IPS-NIHi7 (cell line): Measurements from ENCODE around the gene SOWAHA.
"Not testable (repeated sequence)": the region's sequence is repeated elsewhere in the genome, so short reads cannot be mapped to it uniquely, and the experiment has no call there.

ENCODE experiments used
- DNase-seq: peaks from one replicate; pipeline ENCODE4 v3.0.0; 2012; ENCODE audit warnings: mixed read lengths; ENCODE audit errors: extremely low spot score

SOWAHA gene

DNA sequence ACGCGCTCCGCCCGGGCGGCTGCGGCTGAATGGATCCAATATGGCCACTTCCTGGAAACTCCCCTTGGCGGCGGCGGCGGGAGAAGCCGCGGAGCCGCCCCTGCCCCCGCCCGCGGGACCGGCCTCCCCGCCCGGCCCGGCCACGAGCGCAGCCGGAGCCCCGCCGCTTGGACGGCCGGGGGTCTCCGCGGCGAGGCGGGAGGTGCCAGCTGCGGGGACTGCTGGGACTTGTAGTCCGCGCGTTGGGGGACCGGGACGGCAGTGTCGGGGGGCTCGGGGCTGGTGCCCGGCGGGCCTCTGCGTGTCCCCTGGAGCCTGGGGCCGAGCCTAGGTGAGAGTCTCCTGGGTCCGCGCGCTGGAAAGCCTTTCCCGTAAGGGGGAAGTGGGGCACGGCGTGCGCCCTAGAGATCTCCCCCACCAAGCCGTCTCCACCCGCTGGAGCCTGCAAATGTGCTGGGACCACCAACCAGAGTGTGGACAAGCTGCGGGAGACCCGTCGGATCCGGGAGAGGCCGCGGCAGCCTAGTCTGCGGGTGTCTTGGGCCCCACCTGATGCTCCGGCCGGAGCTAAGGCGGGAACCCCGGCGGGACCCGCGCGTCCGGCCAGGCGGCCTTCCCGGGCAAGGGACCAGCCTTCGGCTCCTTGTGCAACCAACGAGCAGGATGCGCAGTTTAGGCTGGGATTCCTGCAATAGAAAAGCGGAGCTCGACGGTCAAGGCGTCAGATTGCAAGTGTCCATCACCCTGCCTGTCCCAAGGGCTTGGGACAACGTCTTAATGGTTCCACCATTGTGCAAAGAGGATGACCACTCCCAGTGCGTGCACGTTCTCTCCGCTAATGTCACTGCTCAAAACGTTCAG, 35.7 kb upstream of the SOWAHA start, which contains the start of gene SEPTIN8:
Gene SEPTIN8, minus strand, starts transcription at position 31 of the 861 bp plus-strand sequence. CDS start 102 bp downstream, outside the sequence.
- DNase-seq: peak; percentile 64

DNA sequence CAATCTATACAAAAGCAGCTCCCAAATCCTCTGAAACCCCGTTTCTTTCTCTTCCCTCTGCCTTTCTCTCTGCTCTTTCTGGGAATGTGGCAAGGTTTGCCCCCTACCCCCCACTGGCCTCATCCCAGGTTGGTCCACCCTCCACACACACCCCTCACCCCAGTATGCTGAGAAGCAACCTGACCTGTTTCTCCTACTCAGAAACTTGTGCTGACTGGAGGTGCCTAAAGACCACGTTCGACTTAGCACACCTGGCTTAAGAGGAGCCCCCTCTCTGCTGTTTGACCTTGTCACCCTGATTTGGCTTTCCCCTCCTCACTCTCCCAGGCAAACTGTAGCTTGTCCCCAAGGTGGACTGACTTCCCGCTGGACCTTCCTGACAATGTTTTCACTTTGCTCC, 35.0 kb upstream of the SOWAHA start:
- DNase-seq: no peak

DNA sequence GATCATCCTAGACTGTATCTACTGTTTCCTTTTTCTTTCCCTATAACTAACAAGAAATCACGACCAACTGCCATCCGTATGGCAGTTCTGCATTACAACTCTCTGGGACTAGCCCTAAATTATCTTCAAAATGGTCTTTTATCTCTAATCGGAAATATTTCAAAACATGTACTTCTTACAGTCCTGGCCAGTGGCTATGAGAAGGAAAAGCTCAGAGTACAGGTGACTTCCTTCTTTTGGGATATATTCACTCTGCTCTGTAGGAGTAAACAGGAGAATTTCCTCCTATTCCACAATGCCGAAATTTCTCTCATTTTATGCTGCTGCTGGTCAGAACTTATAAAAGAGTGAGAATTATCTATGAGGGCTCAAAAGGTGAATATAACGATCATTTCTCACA, 34.2 kb upstream of the SOWAHA start:
- DNase-seq: no peak

- no peak for DNase-seq
Observed at GRCh38 chr5:132779961-132780360, 33.1 kb upstream of the SOWAHA start.

DNA sequence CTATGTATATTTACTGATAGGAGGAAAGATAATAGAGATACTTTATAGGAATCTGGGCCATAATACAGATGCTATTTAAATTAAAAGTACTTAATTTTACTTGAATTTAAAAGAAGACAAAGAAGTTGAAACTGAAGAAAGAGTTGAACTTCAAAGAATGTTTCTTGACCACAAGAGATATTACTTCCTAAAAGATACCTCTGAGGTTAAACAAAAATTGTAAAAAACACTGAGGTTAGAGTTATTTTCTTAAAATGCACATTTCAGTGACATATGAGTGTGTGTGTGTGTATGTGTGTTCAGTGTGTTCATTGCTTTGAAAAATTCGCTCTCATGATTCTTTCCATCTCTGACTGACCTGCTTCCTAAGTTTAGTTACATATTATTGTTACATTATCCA, 32.5 kb upstream of the SOWAHA start:
- no peak for DNase-seq

DNA sequence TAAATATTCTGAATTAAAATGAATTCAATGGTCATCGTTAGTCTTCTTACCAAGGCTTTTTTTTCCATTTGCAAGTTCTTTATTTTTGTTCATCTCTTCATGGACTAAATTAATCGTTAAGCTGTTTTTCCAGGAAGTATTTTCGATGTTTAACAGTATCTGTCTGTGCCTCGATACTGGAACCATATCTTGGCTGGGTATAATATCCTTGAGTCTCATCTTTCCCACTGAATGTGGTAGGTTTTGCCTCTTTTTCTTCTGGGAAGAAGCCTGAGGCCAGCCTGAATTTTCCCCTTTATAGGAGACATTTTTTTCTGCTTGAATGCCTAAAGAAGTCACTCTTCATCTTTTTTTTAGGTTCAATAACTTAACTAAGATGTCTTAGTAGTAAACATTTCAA, 32.1 kb upstream of the SOWAHA start:
- no peak for DNase-seq

DNA sequence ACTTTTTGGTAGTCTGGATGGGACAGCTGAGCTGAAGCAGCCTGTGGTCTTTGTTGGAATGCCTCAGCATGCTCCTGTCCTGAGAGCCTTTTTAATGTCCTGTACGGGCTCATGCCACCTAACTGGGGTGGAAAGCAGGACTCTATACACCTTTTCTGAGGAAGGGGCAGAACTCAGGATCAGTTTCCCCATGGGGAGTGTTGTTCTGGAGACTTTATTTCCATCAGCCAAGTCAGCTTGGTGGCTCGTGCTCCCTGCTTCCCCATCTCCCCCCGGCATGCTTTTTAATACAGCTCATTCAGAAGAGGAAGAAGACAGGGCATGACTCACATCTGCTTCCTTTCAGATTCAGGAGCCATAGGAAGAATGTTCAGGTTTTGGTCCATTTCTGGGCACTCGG, 31.0 kb upstream of the SOWAHA start:
- DNase-seq: no peak

- DNase-seq: no peak
Observed at GRCh38 chr5:132785365-132785764, 27.7 kb upstream of the SOWAHA start.

DNA sequence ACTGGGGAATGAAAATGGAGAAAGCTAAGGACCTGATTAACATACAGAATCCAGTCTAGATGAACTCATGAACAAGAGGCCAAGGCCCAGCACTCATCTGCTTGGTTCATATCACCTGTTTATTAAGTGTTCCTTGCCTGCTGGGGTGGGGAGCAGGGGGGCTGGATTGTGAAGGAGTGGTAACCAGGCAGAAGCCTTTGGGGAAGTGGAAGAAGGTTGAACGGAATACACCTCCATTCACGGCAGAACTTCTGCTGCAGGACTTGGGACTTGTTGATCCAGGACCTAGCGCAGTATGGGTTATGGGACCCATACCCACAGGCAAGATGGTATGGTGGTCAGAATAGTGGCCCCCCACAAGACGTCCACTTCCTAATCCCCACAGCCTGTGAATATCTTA, 27.2 kb upstream of the SOWAHA start:
- DNase-seq: no peak

GRCh38 chr5:132787076-132787475, 26.0 kb upstream of the SOWAHA start:
- no peak for DNase-seq

DNA sequence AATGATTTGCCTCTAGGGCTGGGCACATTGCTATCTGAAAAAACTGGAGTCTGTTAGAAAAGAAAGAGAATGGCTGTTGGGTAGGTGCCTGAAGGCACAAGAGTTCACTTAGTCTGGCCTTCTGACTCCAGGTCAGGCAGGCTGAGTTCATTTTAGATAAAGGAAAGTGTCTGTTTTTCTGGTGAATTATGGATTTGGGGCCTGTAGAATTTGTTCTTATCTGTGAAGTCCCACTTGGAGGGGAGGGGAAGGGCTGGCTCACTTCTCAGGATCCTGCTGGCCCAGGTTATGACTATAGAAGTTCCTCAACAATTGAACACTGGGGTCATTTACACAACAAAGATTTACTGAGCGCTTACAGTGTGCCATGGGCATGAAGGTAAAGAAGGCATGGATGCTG, 24.6 kb upstream of the SOWAHA start:
- DNase-seq: no peak

DNA sequence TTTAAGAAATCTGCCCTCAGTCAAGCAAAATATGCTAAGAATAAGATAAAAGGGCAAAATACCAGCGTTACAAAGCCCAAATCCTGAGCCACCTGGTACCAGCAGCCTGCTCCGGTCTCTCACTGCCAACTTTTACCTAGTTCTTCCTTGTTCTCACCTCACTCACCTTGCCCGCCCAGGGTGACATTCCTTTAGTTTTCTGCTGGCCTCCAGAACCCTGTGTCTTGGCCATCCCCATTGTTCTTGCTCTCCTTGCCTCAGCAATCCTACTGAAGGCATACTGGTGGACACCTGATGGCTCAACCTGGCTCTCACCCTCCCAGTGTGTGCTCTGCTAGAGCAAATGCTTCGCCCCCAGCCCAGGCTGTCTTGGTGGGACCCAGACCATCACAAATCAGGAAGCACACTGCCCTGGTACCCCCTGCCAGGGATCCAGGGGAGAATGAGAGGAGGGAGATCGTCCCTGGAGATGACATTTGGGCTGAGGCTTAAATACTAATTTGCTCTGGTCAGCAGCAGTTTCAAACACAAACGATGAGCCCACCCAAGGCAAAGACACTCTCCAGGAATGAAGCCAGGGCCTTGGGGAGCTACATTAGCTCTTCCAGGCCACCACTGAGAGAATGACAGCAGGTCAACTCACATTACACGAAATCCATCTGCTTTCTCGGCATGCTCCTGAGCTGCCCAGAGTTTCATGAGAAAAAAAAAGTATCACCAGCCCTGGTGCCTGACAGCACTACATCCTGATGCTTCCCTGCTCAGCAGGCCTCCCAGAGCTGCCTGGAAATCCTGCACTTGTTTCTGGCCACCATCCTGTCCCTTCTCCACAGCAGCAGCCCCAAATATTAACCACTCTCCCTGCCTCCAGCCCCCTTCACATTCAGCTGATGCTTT, 23.9 kb upstream of the SOWAHA start:
- no peak for DNase-seq

- no peak for DNase-seq
Observed at GRCh38 chr5:132790201-132790865, 22.8 kb upstream of the SOWAHA start.

DNA sequence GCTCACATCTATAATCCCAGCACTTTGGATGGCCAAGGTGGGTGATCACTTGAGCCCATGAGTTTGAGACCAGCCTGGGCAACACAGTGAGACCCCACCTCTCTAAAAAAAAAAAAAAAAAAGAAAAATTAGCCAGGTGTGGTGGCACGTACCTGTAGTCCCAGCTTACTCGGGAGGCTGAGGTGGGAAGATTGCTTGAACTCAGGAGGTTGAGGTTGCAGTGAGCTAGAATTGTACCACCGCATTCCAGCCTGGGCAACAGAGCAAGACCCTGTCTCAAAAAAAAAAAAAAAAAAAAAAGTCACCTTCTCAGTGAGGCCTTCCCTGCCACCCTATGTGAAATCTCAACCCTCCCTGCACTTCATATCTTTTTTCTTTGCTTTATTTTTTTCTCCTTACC, 22.1 kb upstream of the SOWAHA start:
- no peak for DNase-seq

DNA sequence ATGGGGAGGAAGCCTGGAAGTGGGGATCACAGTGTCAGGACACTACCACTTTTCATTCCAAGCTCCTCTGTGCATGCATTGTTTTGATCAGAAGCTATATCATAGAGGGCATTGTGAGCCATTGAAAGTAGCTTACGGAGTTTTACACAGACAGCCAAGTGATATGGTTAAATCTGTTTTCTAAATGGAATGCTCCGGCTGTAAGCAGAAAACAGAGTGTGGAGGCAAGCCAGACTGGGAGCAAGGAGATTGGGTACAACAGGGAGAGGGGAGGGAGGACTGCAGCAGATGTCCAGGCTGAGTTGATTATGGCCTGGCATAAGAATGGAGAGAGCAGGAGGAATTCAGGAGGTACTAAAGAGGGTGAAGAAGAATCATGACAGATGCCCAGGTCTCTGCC, 15.5 kb upstream of the SOWAHA start:
- no peak for DNase-seq

DNA sequence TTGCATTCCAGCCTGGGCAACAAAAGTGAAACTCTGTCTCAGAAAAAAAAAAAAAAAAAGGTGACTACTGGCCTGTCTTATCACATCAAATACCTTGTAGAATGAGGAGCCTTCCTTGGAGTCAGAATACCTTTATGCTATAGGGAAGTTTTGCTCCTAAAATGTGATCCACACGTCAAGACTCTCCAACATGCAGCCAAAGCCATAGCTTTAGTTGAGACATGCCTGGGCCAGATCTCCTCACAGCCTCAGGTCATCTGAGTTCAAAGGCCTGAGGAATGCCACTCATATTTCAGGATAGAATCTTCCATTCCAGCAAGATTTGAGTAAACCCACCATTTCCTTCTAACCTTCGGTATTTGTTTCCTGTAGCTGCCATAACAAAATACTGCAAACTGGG, 13.7 kb upstream of the SOWAHA start:
- DNase-seq: no peak

GRCh38 chr5:132800545-132800944, 12.6 kb upstream of the SOWAHA start:
- no peak for DNase-seq

DNA sequence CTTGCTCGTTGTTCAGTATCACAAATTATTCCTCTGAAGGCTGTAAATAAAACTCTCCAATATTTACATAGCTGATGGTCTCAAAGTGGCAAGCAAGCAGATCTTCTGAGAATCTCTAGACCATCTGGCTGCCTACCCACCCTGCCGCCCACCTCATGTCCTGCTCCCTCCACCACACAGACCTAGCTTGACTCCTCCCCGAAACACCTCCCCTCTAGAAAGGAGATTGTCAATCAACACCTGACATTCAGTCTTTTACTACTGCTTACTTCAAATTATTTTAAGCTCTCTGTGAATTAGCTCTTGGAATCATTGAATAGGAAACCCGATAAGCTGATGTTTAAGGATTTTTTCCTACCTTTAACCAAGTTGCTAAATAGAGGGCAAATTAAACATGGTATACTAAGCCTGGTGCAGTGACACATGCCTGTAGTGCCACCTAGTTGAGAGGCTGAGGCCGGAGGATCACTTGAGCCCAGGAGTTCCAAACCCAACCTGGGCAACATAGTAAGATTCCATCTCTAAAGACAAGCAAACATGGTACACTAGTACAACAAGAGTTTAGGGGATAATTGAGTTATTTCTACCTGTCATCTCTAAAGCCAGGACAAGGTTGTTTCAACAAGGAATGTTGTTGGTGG, 10.9 kb upstream of the SOWAHA start:
- no peak for DNase-seq

DNA sequence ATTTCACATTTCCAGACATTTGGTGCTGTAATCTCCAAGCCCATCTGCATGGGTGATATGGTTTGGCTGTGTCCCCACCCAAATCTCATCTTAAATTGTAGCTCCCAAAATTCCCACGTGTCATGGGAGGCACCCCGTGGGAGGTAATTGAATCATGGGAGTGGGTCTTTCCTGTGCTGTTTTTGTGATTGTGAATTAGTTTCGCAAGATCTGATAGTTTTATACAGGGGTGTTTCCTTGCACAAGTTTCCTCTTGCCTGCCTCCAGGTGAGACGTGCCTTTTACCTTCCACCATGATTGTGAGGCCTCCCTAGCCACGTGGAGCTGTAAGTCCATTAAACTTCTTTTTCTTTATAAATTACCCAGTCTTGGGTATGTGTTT, 10.4 kb upstream of the SOWAHA start:
- DNase-seq: not testable (repeated sequence)

DNA sequence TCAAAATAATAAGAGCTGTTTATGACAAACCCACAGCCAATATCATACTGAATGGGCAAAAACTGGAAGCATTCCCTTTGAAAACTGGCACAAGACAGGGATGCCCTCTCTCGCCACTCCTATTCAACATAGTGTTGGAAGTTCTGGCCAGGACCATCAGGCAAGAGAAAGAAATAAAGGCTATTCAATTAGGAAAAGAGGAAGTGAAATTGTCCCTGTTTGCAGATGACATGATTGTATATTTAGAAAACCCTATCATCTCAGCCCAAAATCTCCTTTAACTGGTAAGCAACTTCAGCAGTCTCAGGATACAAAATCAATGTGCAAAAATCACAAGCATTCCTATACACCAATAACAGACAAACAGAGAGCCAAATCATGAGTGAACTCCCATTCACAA, 8.9 kb upstream of the SOWAHA start:
- DNase-seq: not testable (repeated sequence)

DNA sequence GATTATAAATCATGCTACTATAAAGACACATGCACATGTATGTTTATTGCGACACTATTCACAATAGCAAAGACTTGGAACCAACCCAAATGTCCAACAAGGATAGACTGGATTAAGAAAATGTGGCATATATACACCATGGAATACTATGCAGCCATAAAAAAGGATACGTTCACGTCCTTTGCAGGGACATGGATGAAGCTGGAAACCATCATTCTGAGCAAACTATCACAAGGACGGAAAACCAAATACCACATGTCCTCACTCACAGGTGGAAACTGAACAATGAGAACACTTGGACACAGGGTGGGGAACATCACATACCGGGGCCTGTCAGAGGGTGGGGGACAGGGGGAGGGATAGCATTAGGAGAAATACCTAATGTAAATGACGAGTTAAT, 7.2 kb upstream of the SOWAHA start:
- DNase-seq: not testable (repeated sequence)

- not testable (repeated sequence) for DNase-seq
Observed at GRCh38 chr5:132806804-132807162, 6.3 kb upstream of the SOWAHA start.
